Lower leg skin (tissue), 3 donors: ENCODE measurements around the gene GRAP2.

Experiments
- POLR2A ChIP-seq, 2 donors: fragments of 450-650 bp; IDR thresholded peaks; one replicate each; pipeline ENCODE4 v1.6.1; 2016 to 2017; ENCODE audit warnings: antibody characterized with exemption in 2 of 2, mild to moderate bottlenecking in 1 of 2, moderate library complexity in 1 of 2
- TF ChIP-seq, protein P1 (sequence below), 3 donors: fragments of 450-650 bp; IDR thresholded peaks; one replicate each; pipeline ENCODE4 v1.5.1; 2016; ENCODE audit warnings: antibody characterized with exemption in 3 of 3, mild to moderate bottlenecking in 3 of 3, moderate library complexity in 2 of 3

GRCh38 chr22:40006641-40007040 is 105.8 kb downstream of the GRAP2 start:
- TF ChIP-seq, protein P1, sequence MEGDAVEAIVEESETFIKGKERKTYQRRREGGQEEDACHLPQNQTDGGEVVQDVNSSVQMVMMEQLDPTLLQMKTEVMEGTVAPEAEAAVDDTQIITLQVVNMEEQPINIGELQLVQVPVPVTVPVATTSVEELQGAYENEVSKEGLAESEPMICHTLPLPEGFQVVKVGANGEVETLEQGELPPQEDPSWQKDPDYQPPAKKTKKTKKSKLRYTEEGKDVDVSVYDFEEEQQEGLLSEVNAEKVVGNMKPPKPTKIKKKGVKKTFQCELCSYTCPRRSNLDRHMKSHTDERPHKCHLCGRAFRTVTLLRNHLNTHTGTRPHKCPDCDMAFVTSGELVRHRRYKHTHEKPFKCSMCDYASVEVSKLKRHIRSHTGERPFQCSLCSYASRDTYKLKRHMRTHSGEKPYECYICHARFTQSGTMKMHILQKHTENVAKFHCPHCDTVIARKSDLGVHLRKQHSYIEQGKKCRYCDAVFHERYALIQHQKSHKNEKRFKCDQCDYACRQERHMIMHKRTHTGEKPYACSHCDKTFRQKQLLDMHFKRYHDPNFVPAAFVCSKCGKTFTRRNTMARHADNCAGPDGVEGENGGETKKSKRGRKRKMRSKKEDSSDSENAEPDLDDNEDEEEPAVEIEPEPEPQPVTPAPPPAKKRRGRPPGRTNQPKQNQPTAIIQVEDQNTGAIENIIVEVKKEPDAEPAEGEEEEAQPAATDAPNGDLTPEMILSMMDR (IDR thresholded peaks at IDR 0.05) = no peak
- TF ChIP-seq POLR2A (IDR thresholded peaks at IDR 0.05) = no peak
